Dermis blood vessel endothelial cell (primary cell): ENCODE data around the gene NDST1. TPM values are rescaled to one million over a fixed set of nuclear protein-coding genes. Genes with fewer than 3 reads are reported as not detected.

Experiments
- DNase-seq: peaks from one replicate; pipeline ENCODE4 v3.0.0; 2010
- total RNA-seq: library from RNA; depleted of rRNA; stranded (reverse); fragments of >200 nt; gene quantifications from 2 replicates; pipeline ENCODE4 v1.2.3, GENCODE V29; 2014

NDST1 gene
- total RNA-seq, 1 donor from 2014 or later: 68.1 TPM

GRCh38 chr5:150589862-150590601 is 82.1 kb downstream of the NDST1 start:
- DNase-seq: peak; percentile 73

- peak; percentile 56 for DNase-seq
These were observed 83.2 kb downstream of the NDST1 start for GRCh38 chr5:150590979-150591695.

- no peak for DNase-seq
These were observed 85.7 kb downstream of the NDST1 start for GRCh38 chr5:150593593-150593992.

- DNase-seq: no peak
These were observed 86.1 kb downstream of the NDST1 start for GRCh38 chr5:150593996-150594395.

- DNase-seq: peak; percentile 93
These were observed 87.6 kb downstream of the NDST1 start for GRCh38 chr5:150595466-150596031.

- no peak for DNase-seq
These were observed 88.4 kb downstream of the NDST1 start for GRCh38 chr5:150596313-150596712.

- no peak for DNase-seq
These were observed 88.9 kb downstream of the NDST1 start for GRCh38 chr5:150596826-150597225.

- DNase-seq: no peak
These were observed 90.1 kb downstream of the NDST1 start for GRCh38 chr5:150598006-150598405.

- DNase-seq: no peak
These were observed 90.9 kb downstream of the NDST1 start for GRCh38 chr5:150598821-150599273.

- no peak for DNase-seq
These were observed 91.3 kb downstream of the NDST1 start for GRCh38 chr5:150599281-150599680.

- peak; percentile 91 for DNase-seq
These were observed 92.1 kb downstream of the NDST1 start for GRCh38 chr5:150599917-150600511.

GRCh38 chr5:150600616-150601490 is 92.9 kb downstream of the NDST1 start:
- no peak for DNase-seq

- DNase-seq: no peak
These were observed 93.8 kb downstream of the NDST1 start for GRCh38 chr5:150601491-150602345.

GRCh38 chr5:150603052-150603451 is 95.1 kb downstream of the NDST1 start:
- DNase-seq: no peak

GRCh38 chr5:150603491-150603890 is 95.6 kb downstream of the NDST1 start:
- DNase-seq: no peak

GRCh38 chr5:150604010-150604409 is 96.1 kb downstream of the NDST1 start:
- no peak for DNase-seq

GRCh38 chr5:150604894-150605440 is 97.0 kb downstream of the NDST1 start:
- DNase-seq: no peak

GRCh38 chr5:150605546-150605945 is 97.6 kb downstream of the NDST1 start:
- DNase-seq: no peak

GRCh38 chr5:150606476-150606875 is 98.5 kb downstream of the NDST1 start:
- DNase-seq: no peak

- DNase-seq: no peak
These were observed 99.2 kb downstream of the NDST1 start for GRCh38 chr5:150607105-150607504.
